ENCODE measurements around the gene MYZAP. TPM values are rescaled to one million over a fixed set of nuclear protein-coding genes. Genes with fewer than 3 reads are reported as not detected.

The MYZAP gene
- total and polyA plus RNA-seq, 2 of the 4 experiments (the other 2 are of a cell fraction) = not detected

- no peak overlapping the region for H2AK5ac ChIP-seq (ENCODE audit: low read depth, low read length)
- H3K4me1 ChIP-seq (ENCODE audit: control insufficient read depth, insufficient read depth, low read length) = no peaks in the 10 kb centered on the region
- H3K36me3 ChIP-seq (ENCODE audit: control insufficient read depth, insufficient read depth, low read length) = no peaks in the 10 kb centered on the region
- intact Hi-C loops (cut with micrococcal nuclease) = no loop called here
- no peaks in the 10 kb centered on the region for H3K79me1 ChIP-seq (ENCODE audit: low read depth in 1 of 2, low read length in 2 of 2)
- no peak overlapping the region for H4K5ac ChIP-seq (ENCODE audit: low read depth, low read length)
- peaks cover 8% of the 10 kb centered on the region; the same call in 1 of the 2 replicates for H3K9me3 ChIP-seq (ENCODE audit: control insufficient read depth, insufficient read depth, low read length)
- H2AFZ ChIP-seq (replicated peaks; ENCODE audit: low read length, poor library complexity) = no peak overlapping the region
- no peak overlapping the region for H2BK5ac ChIP-seq (ENCODE audit: low read depth, low read length, poor library complexity, severe bottlenecking)
- peaks cover 13% of the 10 kb centered on the region for H3K27me3 ChIP-seq (ENCODE audit: control insufficient read depth, insufficient read depth, low read length)
- H2BK120ac ChIP-seq (ENCODE audit: low read depth, low read length) = no peak overlapping the region
- H3K18ac ChIP-seq (ENCODE audit: low read depth, low read length) = no peak overlapping the region
- H2AK9ac ChIP-seq (replicated peaks; ENCODE audit: low read depth, low read length, poor library complexity) = no peak overlapping the region
- ChIA-PET POLR2A (ENCODE audit: unreplicated experiment) (no interaction called here), CTCF (no interaction called here)
- H2BK20ac ChIP-seq (ENCODE audit: low read depth, low read length) = no peak overlapping the region
- DNase-seq (no peak), ATAC-seq (ENCODE audit: low read depth) (no peak)
- no peak overlapping the region for H3K4me3 ChIP-seq (ENCODE audit: insufficient read depth, low read depth, low read length)
- no peak overlapping the region for H3K27ac ChIP-seq (ENCODE audit: insufficient read depth, low read length)
- no peaks in the 10 kb centered on the region for H3K9me1 ChIP-seq (ENCODE audit: insufficient read depth, low read length)
- no peak overlapping the region for H4K91ac ChIP-seq (ENCODE audit: insufficient read depth, low read depth, low read length)
- dilution Hi-C loops (cut with HindIII; ENCODE audit: low sequenced_read_pairs, unreplicated experiment) = no loop called here
- no CpG with 5 or more reads among the region's 1 CpG for WGBS, 2 experiments (ENCODE audit: extremely low coverage in 2 of 2, insufficient read length in 1 of 2)
- H3K4me2 ChIP-seq (ENCODE audit: low read depth, low read length) = no peak overlapping the region
- TF ChIP-seq CTCF (conservative IDR thresholded peaks at IDR 0.05; ENCODE audit: low read depth, low read length) (no peak), CHD1 (IDR thresholded peaks at IDR 0.05; ENCODE audit: low read depth, low read length) (no peak), MXI1 (IDR thresholded peaks at IDR 0.05; ENCODE audit: borderline replicate concordance, low read depth, low read length) (no peak), CEBPB (IDR thresholded peaks at IDR 0.05; ENCODE audit: low read depth, low read length) (no peak)
- no peak overlapping the region for H2BK15ac ChIP-seq (ENCODE audit: low read depth, low read length)
- no peak overlapping the region for H3K14ac ChIP-seq (replicated peaks; ENCODE audit: low read depth, low read length)
- H4K20me1 ChIP-seq (ENCODE audit: insufficient read depth, low read length) = no peaks in the 10 kb centered on the region
- no peak overlapping the region for H3K23ac ChIP-seq (ENCODE audit: low read depth, low read length)
- H4K8ac ChIP-seq (ENCODE audit: low read depth in 2 of 2, low read length in 2 of 2) = no peak overlapping the region
- no peak overlapping the region for H3K9ac ChIP-seq (ENCODE audit: low read depth, low read length)
- no TSS peak for BruUV-seq (replicated peaks)
- no peak overlapping the region for H3K4ac ChIP-seq (ENCODE audit: low read depth, low read length)
- in situ Hi-C loops (cut with MboI; ENCODE audit: low sequenced_read_pairs) = no loop called here
- no peak overlapping the region for H3K56ac ChIP-seq (ENCODE audit: extremely low read depth, insufficient read depth, low read length)
Observed at GRCh38 chr15:57582090-57582489, 9.6 kb upstream of the MYZAP start.
